ENCODE results near the gene SFMBT1. TPM values are rescaled to one million over a fixed set of nuclear protein-coding genes. Genes with fewer than 3 reads are reported as not detected.

Gene SFMBT1
- polyA plus RNA-seq, 3 donors = 0.61 to 2.7 (median 0.91) TPM

DNA sequence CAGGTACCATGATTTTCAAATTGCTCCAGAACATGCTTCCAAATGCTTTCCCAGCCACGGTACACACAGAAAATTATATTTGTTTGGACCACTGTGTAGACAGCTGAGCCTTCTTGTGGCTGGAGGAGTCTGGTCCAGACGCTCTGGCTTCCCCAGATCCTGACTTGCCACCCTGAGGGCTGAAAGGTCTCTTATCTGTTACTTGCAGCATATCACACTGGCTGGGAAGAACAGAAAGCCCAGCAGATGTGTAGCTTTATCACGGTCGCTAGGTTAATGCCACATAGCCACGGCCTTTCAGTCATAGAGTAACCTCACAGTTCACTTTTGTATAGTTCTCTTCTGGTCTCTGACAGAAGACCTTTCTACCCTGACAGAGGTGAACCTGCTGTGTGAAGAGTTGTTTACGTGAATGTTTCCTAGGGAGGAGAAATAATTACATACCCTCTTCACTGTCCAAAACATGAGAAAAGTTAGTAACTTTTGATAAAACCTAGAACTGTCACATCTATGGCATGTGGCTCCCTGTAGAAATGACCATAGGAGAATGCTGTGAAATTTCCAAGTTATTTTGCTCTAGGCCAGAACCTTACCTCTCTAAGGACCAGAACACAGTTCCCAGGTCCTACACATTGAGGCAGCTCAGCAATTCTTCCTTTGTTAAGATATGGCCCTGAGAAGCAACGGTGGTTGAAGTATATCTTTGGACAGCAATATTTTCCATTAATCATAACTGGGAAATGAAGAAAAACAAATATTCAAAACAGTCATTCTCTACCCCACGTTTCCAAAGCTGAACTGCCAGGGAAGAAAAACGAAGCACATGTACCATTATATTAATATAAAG lies 132.8 kb downstream of the SFMBT1 start:
- H3K4me1 Mint-ChIP-seq = peaks cover 22% of the 10 kb centered on the region
- no peaks in the 10 kb centered on the region for H3K9me3 Mint-ChIP-seq
- peak overlapping the region in 1 of 7 donors; percentile 15 for H3K27ac Mint-ChIP-seq
- Histone ChIP-seq H3K36me3 (replicated peaks in 1 of 2; ENCODE audit: control insufficient read depth in 1 of 2, insufficient read depth in 2 of 2, low read length in 2 of 2) (peaks cover 0 to 19% of the 10 kb centered on the region in 2 donors), H3K27ac (ENCODE audit: low read depth in 1 of 2, low read length in 2 of 2) (no peak overlapping the region), H3K9ac (ENCODE audit: insufficient read depth, low read length, poor library complexity, severe bottlenecking) (no peak overlapping the region), H4K20me1 (ENCODE audit: insufficient read depth, low read length) (no peaks in the 10 kb centered on the region), H3K27me3 (ENCODE audit: control insufficient read depth in 2 of 2, insufficient read depth in 2 of 2, low read length in 2 of 2) (no peaks in the 10 kb centered on the region), H3K4me2 (replicated peaks; ENCODE audit: extremely low read depth, low read length, poor library complexity, severe bottlenecking) (no peak overlapping the region), H3K9me3 (replicated peaks in 1 of 2; ENCODE audit: control insufficient read depth in 1 of 2, insufficient read depth in 1 of 2, low read length in 2 of 2) (no peaks in the 10 kb centered on the region), H2AFZ (ENCODE audit: insufficient read depth, low read depth, low read length, poor library complexity, severe bottlenecking) (no peak overlapping the region), H3K79me2 (ENCODE audit: insufficient read depth, low read length) (no peaks in the 10 kb centered on the region), H3K4me1 (ENCODE audit: control insufficient read depth in 1 of 2, insufficient read depth in 2 of 2, low read length in 2 of 2) (peaks cover 22 to 23% of the 10 kb centered on the region in 2 donors), H3K4me3 (replicated peaks in 1 of 3; ENCODE audit: low read depth in 2 of 3, low read length in 3 of 3) (no peak overlapping the region)
- intact Hi-C loops (cut with micrococcal nuclease) = no loop called here
- peaks cover 20 to 22% of the 10 kb centered on the region in 2 donors for H3K36me3 Mint-ChIP-seq
- TF ChIP-seq, protein P1, sequence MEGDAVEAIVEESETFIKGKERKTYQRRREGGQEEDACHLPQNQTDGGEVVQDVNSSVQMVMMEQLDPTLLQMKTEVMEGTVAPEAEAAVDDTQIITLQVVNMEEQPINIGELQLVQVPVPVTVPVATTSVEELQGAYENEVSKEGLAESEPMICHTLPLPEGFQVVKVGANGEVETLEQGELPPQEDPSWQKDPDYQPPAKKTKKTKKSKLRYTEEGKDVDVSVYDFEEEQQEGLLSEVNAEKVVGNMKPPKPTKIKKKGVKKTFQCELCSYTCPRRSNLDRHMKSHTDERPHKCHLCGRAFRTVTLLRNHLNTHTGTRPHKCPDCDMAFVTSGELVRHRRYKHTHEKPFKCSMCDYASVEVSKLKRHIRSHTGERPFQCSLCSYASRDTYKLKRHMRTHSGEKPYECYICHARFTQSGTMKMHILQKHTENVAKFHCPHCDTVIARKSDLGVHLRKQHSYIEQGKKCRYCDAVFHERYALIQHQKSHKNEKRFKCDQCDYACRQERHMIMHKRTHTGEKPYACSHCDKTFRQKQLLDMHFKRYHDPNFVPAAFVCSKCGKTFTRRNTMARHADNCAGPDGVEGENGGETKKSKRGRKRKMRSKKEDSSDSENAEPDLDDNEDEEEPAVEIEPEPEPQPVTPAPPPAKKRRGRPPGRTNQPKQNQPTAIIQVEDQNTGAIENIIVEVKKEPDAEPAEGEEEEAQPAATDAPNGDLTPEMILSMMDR (IDR thresholded peaks at IDR 0.05) = no peak
- whole genome bisulfite sequencing (ENCODE audit: insufficient coverage) = 100% methylated on average over 1 of the region's 9 CpGs
- DNase-seq = no peak
- no peak overlapping the region for H3K4me3 Mint-ChIP-seq
- H3K27me3 Mint-ChIP-seq (ENCODE audit: low read depth in 3 of 3) = peaks cover 0 to 1% (median 0%) of the 10 kb centered on the region in 3 donors

DNA sequence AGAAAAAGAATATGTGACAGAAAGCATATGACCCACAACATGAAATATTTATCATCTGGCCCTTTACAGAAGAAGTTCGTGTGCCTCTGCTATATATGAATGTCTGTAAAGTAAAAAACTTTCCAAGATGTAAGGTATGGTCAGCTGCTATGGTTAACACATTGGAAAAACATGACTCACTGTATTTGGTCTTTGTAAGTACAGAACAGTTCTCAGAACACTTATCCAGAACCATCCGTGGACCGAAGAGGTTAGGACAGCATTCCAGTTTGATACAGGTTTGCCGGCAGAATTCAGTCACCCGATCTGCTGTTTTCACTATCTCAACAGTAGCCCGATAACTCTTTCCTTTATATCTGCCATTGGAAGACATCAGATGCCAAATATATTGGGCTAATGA lies 135.1 kb downstream of the SFMBT1 start:
- no peak overlapping the region for H3K27ac Mint-ChIP-seq
- no peak overlapping the region for H3K4me3 ChIP-seq (replicated peaks in 1 of 3; ENCODE audit: low read depth in 2 of 3, low read length in 3 of 3)
- 100% methylated on average over 5 of the region's 6 CpGs for WGBS (ENCODE audit: insufficient coverage)
- H3K9me3 ChIP-seq (replicated peaks in 1 of 2; ENCODE audit: control insufficient read depth in 1 of 2, insufficient read depth in 1 of 2, low read length in 2 of 2) = no peaks in the 10 kb centered on the region
- peaks cover 19% of the 10 kb centered on the region for H3K4me1 Mint-ChIP-seq
- TF ChIP-seq, protein P1 (IDR thresholded peaks at IDR 0.05) = no peak
- peaks cover 17 to 23% of the 10 kb centered on the region in 2 donors for H3K36me3 Mint-ChIP-seq
- no peaks in the 10 kb centered on the region for H4K20me1 ChIP-seq (ENCODE audit: insufficient read depth, low read length)
- DNase-seq = no peak
- no peak overlapping the region for H2AFZ ChIP-seq (ENCODE audit: insufficient read depth, low read depth, low read length, poor library complexity, severe bottlenecking)
- H3K4me3 Mint-ChIP-seq = no peak overlapping the region
- H3K36me3 ChIP-seq (replicated peaks in 1 of 2; ENCODE audit: control insufficient read depth in 1 of 2, insufficient read depth in 2 of 2, low read length in 2 of 2) = peaks cover 2 to 30% of the 10 kb centered on the region in 2 donors
- peaks cover 0 to 2% (median 1%) of the 10 kb centered on the region in 3 donors for H3K27me3 Mint-ChIP-seq (ENCODE audit: low read depth in 3 of 3)
- no peaks in the 10 kb centered on the region for H3K9me3 Mint-ChIP-seq
- H3K4me2 ChIP-seq (replicated peaks; ENCODE audit: extremely low read depth, low read length, poor library complexity, severe bottlenecking) = no peak overlapping the region
- no peak overlapping the region for H3K9ac ChIP-seq (ENCODE audit: insufficient read depth, low read length, poor library complexity, severe bottlenecking)
- peaks cover 19% of the 10 kb centered on the region in 2 donors for H3K4me1 ChIP-seq (ENCODE audit: control insufficient read depth in 1 of 2, insufficient read depth in 2 of 2, low read length in 2 of 2)
- intact Hi-C loops (cut with micrococcal nuclease) = no loop called here
- no peak overlapping the region for H3K27ac ChIP-seq (ENCODE audit: low read depth in 1 of 2, low read length in 2 of 2)
- no peaks in the 10 kb centered on the region for H3K79me2 ChIP-seq (ENCODE audit: insufficient read depth, low read length)
- no peaks in the 10 kb centered on the region for H3K27me3 ChIP-seq (ENCODE audit: control insufficient read depth in 2 of 2, insufficient read depth in 2 of 2, low read length in 2 of 2)
